ENCODE measurements around the gene GYG2. TPM values are rescaled to one million over a fixed set of nuclear protein-coding genes. Genes with fewer than 3 reads are reported as not detected.
A peak's percentile ranks its signal among the peaks of the same experiment; 100 is the strongest.
"Not testable (repeated sequence)": the region's sequence is repeated elsewhere in the genome, so short reads cannot be mapped to it uniquely, and the experiment has no call there.

GYG2 gene
- total and polyA plus RNA-seq, 2 donors: 0.23 to 0.38 TPM

DNA sequence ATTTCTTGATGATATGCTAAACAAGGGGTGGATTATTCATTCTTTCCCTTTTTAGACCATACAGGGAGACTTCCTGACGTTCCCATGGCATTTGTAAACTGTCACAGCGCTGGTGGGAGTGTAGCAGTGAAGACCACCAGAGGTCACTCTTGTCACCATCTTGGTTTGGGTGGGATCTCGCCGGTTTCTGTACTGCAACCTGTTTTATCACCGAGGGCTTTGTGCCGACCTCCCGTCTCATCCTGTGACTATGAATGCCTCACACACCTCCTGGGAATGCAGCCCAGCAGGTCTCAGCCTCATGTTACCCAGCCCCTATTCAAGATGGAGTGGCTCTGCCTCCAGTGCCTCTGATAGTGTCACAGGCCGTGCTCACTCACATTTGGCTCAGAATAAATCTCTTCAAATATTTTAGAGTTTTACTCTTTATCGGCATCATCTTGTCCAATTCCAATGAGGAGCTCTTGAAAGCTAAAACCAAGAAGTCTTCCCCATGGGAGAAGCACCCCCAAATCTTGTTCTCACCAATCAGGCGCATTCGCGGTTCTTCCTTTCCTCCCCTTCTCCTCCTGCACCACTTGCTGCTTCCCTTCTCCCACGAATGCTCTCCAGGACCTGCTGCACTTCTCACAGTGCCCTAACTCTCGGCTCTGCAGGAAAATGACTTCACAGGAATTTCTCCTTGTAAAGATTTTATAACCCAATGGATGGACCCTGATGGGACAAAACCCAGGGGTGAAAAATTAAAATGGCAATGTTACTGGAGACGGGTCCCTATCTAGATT lies 61.2 kb downstream of the GYG2 start:
- not testable (repeated sequence) for H3K27ac ChIP-seq (ENCODE audit: low read depth in 1 of 2, low read length in 1 of 2); H3K9me3 ChIP-seq (ENCODE audit: control insufficient read depth in 2 of 2, insufficient read depth in 1 of 2, low read length in 1 of 2); H3K4me1 ChIP-seq (ENCODE audit: control insufficient read depth in 2 of 2, insufficient read depth in 2 of 2, low read length in 2 of 2); H3K27me3 ChIP-seq (ENCODE audit: control insufficient read depth in 2 of 2, insufficient read depth in 1 of 2, low read length in 1 of 2); H3K36me3 ChIP-seq (ENCODE audit: control insufficient read depth in 2 of 2, insufficient read depth in 2 of 2, low read length in 1 of 2)
- peak in 2 of 9 donors; percentile 12 to 31 for DNase-seq (ENCODE audit: low read depth in 6 of 9, low spot score in 9 of 9)
- WGBS: 37% methylated on average over 15 of the region's 15 CpGs
- peak overlapping the region; percentile 41 to 47 for H3K4me3 ChIP-seq (ENCODE audit: low read length in 2 of 2)

DNA sequence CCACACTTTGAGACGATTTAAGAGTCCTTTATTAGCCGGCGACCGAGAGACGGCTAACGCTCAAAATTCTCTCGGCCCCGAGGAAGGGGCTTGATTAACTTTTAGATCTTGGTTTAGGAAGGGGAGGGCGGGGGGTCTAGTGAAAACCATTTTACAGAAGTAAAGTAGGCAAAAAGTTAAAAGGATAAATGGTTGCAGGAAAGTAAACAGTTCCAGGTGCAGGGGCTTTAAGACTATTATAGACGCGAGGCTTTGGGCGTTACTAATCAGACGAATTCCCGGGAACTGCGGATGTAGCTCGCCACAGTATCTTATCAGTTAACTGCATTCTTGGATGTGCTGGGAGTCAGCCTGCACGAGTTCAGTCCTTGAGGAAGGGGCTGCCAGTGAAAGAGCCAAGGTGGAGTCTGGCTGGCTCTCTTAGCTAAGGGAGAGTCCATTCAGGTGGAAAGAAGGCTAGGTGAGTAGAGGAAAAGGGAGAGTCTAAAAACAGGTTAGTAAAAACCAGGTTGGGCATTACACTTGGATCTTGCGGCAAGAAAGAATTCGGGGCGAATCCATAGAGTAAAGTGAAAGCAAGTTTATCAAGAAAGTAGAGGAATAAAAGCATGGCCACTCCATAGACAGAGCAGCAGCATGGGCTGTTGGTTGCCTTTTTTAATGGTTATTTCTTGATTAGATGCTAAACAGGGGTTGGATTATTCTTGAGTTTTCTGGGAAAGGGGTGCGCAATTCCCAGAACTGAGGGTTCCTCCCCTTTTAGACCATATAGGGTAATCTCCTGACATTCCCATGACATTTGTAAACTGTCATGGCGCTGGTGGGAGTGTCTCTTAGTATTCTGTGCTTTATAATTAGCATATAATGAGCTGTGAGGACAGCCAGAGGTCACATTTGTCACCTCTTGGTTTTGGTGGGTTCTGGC lies 62.1 kb downstream of the GYG2 start:
- H3K27me3 ChIP-seq (ENCODE audit: control insufficient read depth in 2 of 2, insufficient read depth in 1 of 2, low read length in 1 of 2); H3K4me1 ChIP-seq (ENCODE audit: control insufficient read depth in 2 of 2, insufficient read depth in 2 of 2, low read length in 2 of 2); DNase-seq (ENCODE audit: low read depth in 6 of 9, low spot score in 9 of 9); H3K27ac ChIP-seq (ENCODE audit: low read depth in 1 of 2, low read length in 1 of 2); H3K4me3 ChIP-seq (ENCODE audit: low read length in 2 of 2); H3K9me3 ChIP-seq (ENCODE audit: control insufficient read depth in 2 of 2, insufficient read depth in 1 of 2, low read length in 1 of 2); H3K36me3 ChIP-seq (ENCODE audit: control insufficient read depth in 2 of 2, insufficient read depth in 2 of 2, low read length in 1 of 2): not testable (repeated sequence)
- 89% methylated on average over 20 of the region's 22 CpGs for WGBS

DNA sequence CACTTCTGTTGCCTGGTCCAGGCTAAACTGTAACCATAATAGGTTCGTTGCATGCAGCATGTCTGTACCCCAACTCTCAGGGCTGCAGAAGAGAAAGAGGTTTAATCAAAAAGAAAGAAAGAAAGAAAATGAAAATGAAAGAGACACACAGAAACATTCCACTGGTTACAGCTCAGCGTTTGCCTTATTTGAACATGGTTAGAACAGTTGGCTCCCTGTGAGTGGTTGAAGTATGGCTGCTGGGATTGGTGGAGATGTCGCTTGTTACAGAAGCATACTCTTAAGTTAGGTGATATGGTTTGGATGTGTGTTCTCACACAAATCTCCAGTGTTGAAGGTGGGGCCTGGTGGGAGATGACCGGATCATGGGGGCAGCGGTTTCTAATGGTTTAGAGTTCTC lies 64.1 kb downstream of the GYG2 start:
- 95% methylated on average over 5 of the region's 5 CpGs for WGBS
- Histone ChIP-seq H3K27me3 (ENCODE audit: control insufficient read depth in 2 of 2, insufficient read depth in 1 of 2, low read length in 1 of 2) (peaks cover 0 to 7% of the 10 kb centered on the region in 2 donors), H3K36me3 (ENCODE audit: control insufficient read depth in 2 of 2, insufficient read depth in 2 of 2, low read length in 1 of 2) (no peaks in the 10 kb centered on the region), H3K4me3 (ENCODE audit: low read length in 2 of 2) (no peak overlapping the region), H3K27ac (ENCODE audit: low read depth in 1 of 2, low read length in 1 of 2) (no peak overlapping the region), H3K9me3 (ENCODE audit: control insufficient read depth in 2 of 2, insufficient read depth in 1 of 2, low read length in 1 of 2) (no peaks in the 10 kb centered on the region), H3K4me1 (ENCODE audit: control insufficient read depth in 2 of 2, insufficient read depth in 2 of 2, low read length in 2 of 2) (peaks cover 0 to 4% of the 10 kb centered on the region in 2 donors)
- DNase-seq (ENCODE audit: low read depth in 6 of 9, low spot score in 9 of 9): no peak

DNA sequence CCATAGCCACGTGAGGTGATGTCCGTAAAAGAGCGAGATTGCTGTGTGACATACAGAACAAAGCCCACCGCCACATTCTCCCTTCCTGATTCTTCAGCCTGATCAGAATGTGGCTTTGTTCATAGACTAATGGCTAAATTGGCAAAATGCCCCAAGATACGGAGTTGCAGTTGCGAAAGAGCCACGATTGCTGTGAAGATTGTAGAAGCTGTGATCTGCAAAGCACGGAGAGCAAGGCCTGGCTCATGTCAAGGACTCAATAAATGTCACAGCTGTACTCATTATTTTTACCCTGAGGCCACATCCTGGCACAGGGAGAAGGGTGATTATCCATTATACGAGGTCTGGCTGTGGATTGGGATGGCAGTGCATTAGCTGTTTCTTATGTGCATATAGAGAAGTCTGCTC lies 66.2 kb downstream of the GYG2 start:
- H3K27ac ChIP-seq (ENCODE audit: low read depth in 1 of 2, low read length in 1 of 2): no peak overlapping the region
- DNase-seq (ENCODE audit: low read depth in 6 of 9, low spot score in 9 of 9): no peak

DNA sequence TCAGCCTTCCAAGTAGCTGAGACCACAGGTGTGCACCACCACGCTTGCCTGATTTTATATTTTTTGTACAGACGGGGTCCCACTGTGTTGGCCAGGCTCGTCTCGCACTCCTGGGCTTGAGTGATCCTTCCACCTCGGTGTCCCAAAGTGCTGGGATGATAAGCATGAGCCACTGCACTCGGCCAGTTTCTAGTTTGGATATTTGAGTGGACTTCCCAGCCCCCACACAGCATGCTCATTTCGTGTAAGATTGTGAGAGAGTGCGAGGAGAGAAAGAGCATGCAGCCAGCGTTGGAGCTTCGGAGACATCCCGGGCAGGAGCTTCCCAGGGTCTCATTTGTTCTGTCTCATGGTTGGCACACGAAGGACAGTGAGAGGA lies 68.6 kb downstream of the GYG2 start:
- 90% methylated on average over 12 of the region's 12 CpGs for WGBS
- Histone ChIP-seq H3K27ac (ENCODE audit: low read depth in 1 of 2, low read length in 1 of 2) (no peak overlapping the region), H3K27me3 (ENCODE audit: control insufficient read depth in 2 of 2, insufficient read depth in 1 of 2, low read length in 1 of 2) (no peaks in the 10 kb centered on the region), H3K36me3 (ENCODE audit: control insufficient read depth in 2 of 2, insufficient read depth in 2 of 2, low read length in 1 of 2) (no peaks in the 10 kb centered on the region), H3K4me1 (ENCODE audit: control insufficient read depth in 2 of 2, insufficient read depth in 2 of 2, low read length in 2 of 2) (peaks cover 0 to 8% of the 10 kb centered on the region in 2 donors), H3K9me3 (ENCODE audit: control insufficient read depth in 2 of 2, insufficient read depth in 1 of 2, low read length in 1 of 2) (no peaks in the 10 kb centered on the region), H3K4me3 (ENCODE audit: low read length in 2 of 2) (no peak overlapping the region)
- DNase-seq (ENCODE audit: low read depth in 6 of 9, low spot score in 9 of 9): no peak

More for the DNA sequence above, 66.2 kb downstream of the GYG2 start:
- H3K4me1 ChIP-seq (ENCODE audit: control insufficient read depth in 2 of 2, insufficient read depth in 2 of 2, low read length in 2 of 2): peaks cover 0 to 8% of the 10 kb centered on the region in 2 donors
- no peaks in the 10 kb centered on the region for H3K9me3 ChIP-seq (ENCODE audit: control insufficient read depth in 2 of 2, insufficient read depth in 1 of 2, low read length in 1 of 2)
- peaks cover 0 to 6% of the 10 kb centered on the region in 2 donors for H3K27me3 ChIP-seq (ENCODE audit: control insufficient read depth in 2 of 2, insufficient read depth in 1 of 2, low read length in 1 of 2)
- WGBS: 90% methylated on average over 9 of the region's 9 CpGs
- no peaks in the 10 kb centered on the region for H3K36me3 ChIP-seq (ENCODE audit: control insufficient read depth in 2 of 2, insufficient read depth in 2 of 2, low read length in 1 of 2)
- H3K4me3 ChIP-seq (ENCODE audit: low read length in 2 of 2): no peak overlapping the region

DNA sequence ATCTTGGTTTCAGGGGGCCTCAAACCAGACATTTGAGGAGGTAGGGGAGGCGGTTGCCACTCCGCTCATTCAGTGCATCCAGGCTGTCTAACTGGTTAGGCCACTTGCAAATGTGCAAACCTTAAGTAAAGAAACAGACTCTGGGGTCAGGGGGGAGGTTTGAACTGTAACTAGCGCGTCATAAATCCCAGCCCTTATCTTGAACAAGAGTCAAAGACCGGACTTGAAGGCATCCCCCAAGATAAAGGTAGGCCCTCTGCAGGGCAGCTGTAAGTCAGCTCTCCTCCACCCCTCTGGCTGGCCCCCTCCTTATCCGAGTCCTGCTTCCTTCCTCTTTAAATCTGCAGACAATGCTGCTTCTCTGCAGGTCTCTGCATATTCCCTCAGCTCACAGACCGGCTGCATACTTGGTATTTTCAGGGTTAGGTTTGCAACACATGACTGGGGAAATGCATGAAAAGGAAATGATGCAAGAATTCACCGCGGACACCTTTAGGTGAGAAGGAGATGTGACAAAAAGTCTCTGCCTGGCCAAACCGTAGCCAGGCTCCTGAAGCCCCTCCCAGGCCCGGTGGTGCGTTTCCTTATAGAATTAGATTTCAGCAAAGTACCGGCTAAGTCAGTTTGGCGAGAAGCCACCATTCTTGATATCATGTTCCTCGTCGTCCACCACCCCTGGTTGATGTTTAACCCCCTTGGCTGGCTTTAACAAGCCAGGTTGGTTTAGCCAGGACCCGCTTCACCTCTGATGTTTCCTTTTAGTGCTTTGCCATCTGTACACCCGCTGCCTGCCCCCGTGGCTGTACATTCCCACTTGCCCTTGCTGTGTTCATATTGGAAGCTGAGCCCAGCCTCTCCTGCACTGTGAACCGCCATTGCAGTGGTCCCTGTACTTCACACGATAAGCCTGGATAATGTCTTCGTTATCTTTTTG lies 69.2 kb downstream of the GYG2 start:
- not testable (repeated sequence) for H3K36me3 ChIP-seq (ENCODE audit: control insufficient read depth in 2 of 2, insufficient read depth in 2 of 2, low read length in 1 of 2)
- 24% methylated on average over 22 of the region's 22 CpGs for WGBS

DNA sequence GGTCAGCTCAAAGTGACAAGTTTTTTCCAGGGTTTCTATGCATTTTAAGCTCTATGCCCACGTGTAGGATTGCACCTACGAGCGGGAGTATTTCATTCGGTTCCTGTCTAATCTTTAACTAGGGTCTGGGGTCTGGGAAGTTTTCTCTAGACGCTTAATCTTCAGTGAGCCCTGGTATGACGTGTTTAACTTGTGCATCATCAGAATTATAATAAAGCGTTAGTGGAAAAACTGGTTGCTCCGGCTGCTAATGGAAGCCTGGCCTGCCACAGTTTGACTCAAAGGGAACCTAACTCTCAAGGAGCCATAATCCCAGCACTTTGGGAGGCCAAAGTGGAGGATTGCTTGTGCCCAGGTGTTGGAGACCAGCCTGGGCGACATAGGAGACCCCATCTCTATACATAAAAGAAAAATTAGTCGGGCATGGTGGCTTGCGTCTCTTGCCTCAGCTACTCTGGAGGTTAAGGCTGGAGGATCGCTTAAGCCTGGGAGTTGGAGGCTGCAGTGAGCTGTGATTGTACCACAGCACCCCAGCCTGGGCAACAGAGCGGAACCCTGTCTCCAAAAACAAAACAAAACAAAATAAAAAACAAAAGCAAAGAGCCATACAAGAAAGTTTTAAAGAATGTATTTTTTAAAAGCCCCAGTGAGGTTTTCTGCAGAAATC lies 70.2 kb downstream of the GYG2 start:
- peaks cover 0 to 8% of the 10 kb centered on the region in 2 donors for H3K4me1 ChIP-seq (ENCODE audit: control insufficient read depth in 2 of 2, insufficient read depth in 2 of 2, low read length in 2 of 2)
- H3K4me3 ChIP-seq (ENCODE audit: low read length in 2 of 2): no peak overlapping the region
- no peak for DNase-seq (ENCODE audit: low read depth in 6 of 9, low spot score in 9 of 9)
- no peaks in the 10 kb centered on the region for H3K27me3 ChIP-seq (ENCODE audit: control insufficient read depth in 2 of 2, insufficient read depth in 1 of 2, low read length in 1 of 2)
- WGBS: 94% methylated on average over 13 of the region's 13 CpGs
- H3K27ac ChIP-seq (ENCODE audit: low read depth in 1 of 2, low read length in 1 of 2): no peak overlapping the region
- H3K9me3 ChIP-seq (ENCODE audit: control insufficient read depth in 2 of 2, insufficient read depth in 1 of 2, low read length in 1 of 2): peaks cover 0 to 4% of the 10 kb centered on the region in 2 donors
- no peaks in the 10 kb centered on the region for H3K36me3 ChIP-seq (ENCODE audit: control insufficient read depth in 2 of 2, insufficient read depth in 2 of 2, low read length in 1 of 2)

More for the DNA sequence above, 69.2 kb downstream of the GYG2 start:
- DNase-seq (ENCODE audit: low read depth in 6 of 9, low spot score in 9 of 9): peak in 1 of 9 donors; percentile 9
- not testable (repeated sequence) for H3K27me3 ChIP-seq (ENCODE audit: control insufficient read depth in 2 of 2, insufficient read depth in 1 of 2, low read length in 1 of 2); H3K4me1 ChIP-seq (ENCODE audit: control insufficient read depth in 2 of 2, insufficient read depth in 2 of 2, low read length in 2 of 2); H3K4me3 ChIP-seq (ENCODE audit: low read length in 2 of 2); H3K27ac ChIP-seq (ENCODE audit: low read depth in 1 of 2, low read length in 1 of 2); H3K9me3 ChIP-seq (ENCODE audit: control insufficient read depth in 2 of 2, insufficient read depth in 1 of 2, low read length in 1 of 2)

DNA sequence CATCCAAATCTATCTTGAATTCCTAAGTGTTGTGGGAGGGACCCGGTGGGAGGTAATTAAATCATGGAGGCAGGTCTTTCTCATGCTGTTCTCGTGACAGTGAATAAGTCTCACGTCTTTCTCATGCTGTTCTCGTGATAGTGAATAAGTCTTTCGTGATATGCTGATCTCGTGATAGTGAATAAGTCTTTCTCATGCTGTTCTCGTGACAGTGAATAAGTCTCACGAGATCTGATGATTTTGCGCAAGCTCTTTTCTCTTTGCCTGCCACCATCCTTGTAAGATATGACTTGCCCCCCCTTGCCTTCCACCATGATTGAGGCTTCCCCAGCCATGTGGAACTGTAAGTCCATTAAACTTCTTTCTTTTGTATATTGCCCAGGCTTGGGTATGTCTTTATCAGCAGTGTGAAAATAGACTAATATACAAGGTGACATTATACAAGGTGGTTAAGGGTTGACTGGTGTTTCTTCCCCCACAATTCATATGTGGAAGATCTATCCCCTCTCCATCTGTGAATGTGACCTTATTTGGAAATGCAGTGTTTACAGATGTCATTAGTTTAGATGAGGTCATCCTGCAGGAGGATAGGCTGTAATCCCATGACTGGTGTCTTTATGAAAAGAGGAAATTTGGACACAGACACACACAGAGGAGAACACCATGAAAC lies 72.8 kb downstream of the GYG2 start:
- Histone ChIP-seq H3K9me3 (ENCODE audit: control insufficient read depth in 2 of 2, insufficient read depth in 1 of 2, low read length in 1 of 2) (peaks cover 0 to 4% of the 10 kb centered on the region in 2 donors), H3K4me3 (ENCODE audit: low read length in 2 of 2) (no peak overlapping the region), H3K27ac (ENCODE audit: low read depth in 1 of 2, low read length in 1 of 2) (no peak overlapping the region), H3K36me3 (ENCODE audit: control insufficient read depth in 2 of 2, insufficient read depth in 2 of 2, low read length in 1 of 2) (no peaks in the 10 kb centered on the region), H3K27me3 (ENCODE audit: control insufficient read depth in 2 of 2, insufficient read depth in 1 of 2, low read length in 1 of 2) (no peaks in the 10 kb centered on the region), H3K4me1 (ENCODE audit: control insufficient read depth in 2 of 2, insufficient read depth in 2 of 2, low read length in 2 of 2) (peaks cover 0 to 8% of the 10 kb centered on the region in 2 donors)
- 97% methylated on average over 9 of the region's 9 CpGs for WGBS
- no peak for DNase-seq (ENCODE audit: low read depth in 6 of 9, low spot score in 9 of 9)
